H1 (cell line): ENCODE data around the gene VPS51. TPM values are rescaled to one million over a fixed set of nuclear protein-coding genes. Genes with fewer than 3 reads are reported as not detected.

ENCODE experiments used
- CHD7 ChIP-seq: fragments of 300-600 bp; sonication (generic); IDR thresholded peaks from 2 replicates; pipeline ENCODE4 v1.7.1; 2012; ENCODE audit warnings: low read length, moderate library complexity, mild to moderate bottlenecking, inconsistent platforms; ENCODE audit not compliant: insufficient replicate concordance
- SP2 ChIP-seq: IDR thresholded peaks from 2 replicates; pipeline ENCODE4 v1.6.1; 2012; ENCODE audit warnings: mild to moderate bottlenecking, low read length, inconsistent platforms
- polyA plus RNA-seq, 7 experiments: library from polyadenylated mRNA; depleted of rRNA in 3 of 7; stranded (reverse) in 5 of 7; unstranded in 2 of 7; fragments of >200 nt in 5 of 7; fragments of 200-250 nt in 2 of 7; gene quantifications; 1 replicate in 5 of 7; 2 replicates in 1 of 7; 4 replicates in 1 of 7; pipeline versions ENCODE4 v1.2.1 to v1.2.3, GENCODE V29; 2011 to 2013; ENCODE audit warnings: missing spikeins in 2 of 7, mixed read lengths in 2 of 7
- total RNA-seq: library from RNA; stranded (reverse); fragmentation: NEBNext Ultra II Directional; extraction: Animal tissue kit (Norgen Biotek cat#: 25700); gene quantifications from 2 replicates; pipeline ENCODE4 v1.2.1, GENCODE V29; 2021

VPS51 gene
- total and polyA plus RNA-seq, 2 of the 8 experiments (the other 6 are each of a cell fraction or from before 2014, with no cell fraction given): 97.4 to 142 TPM

GRCh38 chr11:65063532-65063931 lies 32.5 kb upstream of the VPS51 start (continued):
- TF ChIP-seq CHD7: no peak
- no peak for TF ChIP-seq SP2
